DLD1 (cell line): ENCODE results near the gene STEEP1.
"Not testable (repeated sequence)": the region's sequence is repeated elsewhere in the genome, so short reads cannot be mapped to it uniquely, and the experiment has no call there.

ENCODE experiments used
- in situ Hi-C: cut with HindIII; loops from 2 replicates; pipeline ENCODE4 v1.10.0; 2017; ENCODE audit warnings: low sequenced_read_pairs

The STEEP1 gene

GRCh38 chrX:119537487-119537886, 27.7 kb downstream of the STEEP1 start:
- in situ Hi-C loops, result no loop called here

- in situ Hi-C loops, result no loop called here
Observed at GRCh38 chrX:119529345-119530276, 35.6 kb downstream of the STEEP1 start.

GRCh38 chrX:119523664-119524184, 41.5 kb downstream of the STEEP1 start:
- in situ Hi-C loops, result no loop called here

- in situ Hi-C loops, result no loop called here
Observed at GRCh38 chrX:119521246-119521645, 44.0 kb downstream of the STEEP1 start.

- in situ Hi-C loops, result no loop called here
Observed at GRCh38 chrX:119518371-119518770, 46.8 kb downstream of the STEEP1 start.

GRCh38 chrX:119516157-119516702, 49.0 kb downstream of the STEEP1 start:
- in situ Hi-C loops, result no loop called here

- in situ Hi-C loops, result no loop called here
Observed at GRCh38 chrX:119512146-119512800, 52.9 kb downstream of the STEEP1 start.

- in situ Hi-C loops, result no loop called here
Observed at GRCh38 chrX:119507206-119507605, 58.0 kb downstream of the STEEP1 start.

- in situ Hi-C loops, result no loop called here
Observed at GRCh38 chrX:119505945-119506344, 59.3 kb downstream of the STEEP1 start.

GRCh38 chrX:119505145-119505544, 60.1 kb downstream of the STEEP1 start:
- in situ Hi-C loops, result not testable (repeated sequence)

GRCh38 chrX:119503484-119503861, 61.7 kb downstream of the STEEP1 start:
- in situ Hi-C loops, result no loop called here

GRCh38 chrX:119502727-119503483, 62.3 kb downstream of the STEEP1 start:
- in situ Hi-C loops, result no loop called here

GRCh38 chrX:119501511-119502148, 63.6 kb downstream of the STEEP1 start:
- in situ Hi-C loops, result no loop called here

GRCh38 chrX:119500061-119500800, 65.0 kb downstream of the STEEP1 start:
- in situ Hi-C loops, result no loop called here

GRCh38 chrX:119497185-119497584, 68.0 kb downstream of the STEEP1 start:
- in situ Hi-C loops, result no loop called here

- in situ Hi-C loops, result no loop called here
Observed at GRCh38 chrX:119495734-119496726, 69.2 kb downstream of the STEEP1 start.

GRCh38 chrX:119493851-119494495, 71.2 kb downstream of the STEEP1 start:
- in situ Hi-C loops, result not testable (repeated sequence)

- in situ Hi-C loops, result no loop called here
Observed at GRCh38 chrX:119492463-119492862, 72.7 kb downstream of the STEEP1 start.
